Endothelial cell of umbilical vein (primary cell): ENCODE data around the gene SYMPK. TPM values are rescaled to one million over a fixed set of nuclear protein-coding genes. Genes with fewer than 3 reads are reported as not detected.

Source experiments
- BruUV-seq: library from RNA; stranded (reverse); fragments of 400-500 nt; replicated peaks from 2 replicates; lab custom pipeline; 2021; lab: Mats Ljungman, UMichigan
- CTCF ChIA-PET: fragments of 300-600, 350-600 bp; sonication (Branson Sonifier 250); formaldehyde crosslinking; loops from one replicate; lab custom pipeline; 2021; ENCODE audit warnings: antibody characterized with exemption, inconsistent platforms; lab: Charles Lee
- POLR2A ChIA-PET: fragments of 300-600, 350-600 bp; sonication (Branson Sonifier 250); formaldehyde crosslinking; loops from one replicate; lab custom pipeline; 2021; ENCODE audit warnings: antibody characterized with exemption, inconsistent platforms; lab: Charles Lee
- DNase-seq: peaks from one replicate; pipeline ENCODE4 v3.0.0-alpha.2; 2011; ENCODE audit warnings: low read depth, low spot score
- FAIRE-seq: peaks from 2 replicates; lab custom pipeline; 2011; peaks lifted over from hg19 to GRCh38; lab: Jason Lieb, UNC
- H2AFZ ChIP-seq: 2 replicates; pipeline ENCODE4 v1.6.0; 2012; ENCODE audit warnings: low read depth, low read length, control low read depth, inconsistent platforms
- H3K27ac ChIP-seq: 2 replicates; pipeline ENCODE4 v1.5.1; 2011; ENCODE audit warnings: low read depth, mild to moderate bottlenecking, control low read depth, low read length, moderate library complexity; ENCODE audit not compliant: insufficient read depth
- H3K27me3 ChIP-seq, 2 experiments: 2 replicates each; pipeline versions ENCODE4 v1.6.0 to v1.6.1; 2011; ENCODE audit warnings: low read length in 2 of 2, mixed read lengths in 1 of 2; ENCODE audit not compliant: control insufficient read depth in 2 of 2, insufficient read depth in 2 of 2
- H3K36me3 ChIP-seq, 2 experiments: 2 replicates in 1 of 2; 3 replicates in 1 of 2; pipeline ENCODE4 v1.5.1; 2011; ENCODE audit warnings: low read length in 2 of 2, mild to moderate bottlenecking in 1 of 2, moderate library complexity in 1 of 2; ENCODE audit not compliant: control insufficient read depth in 2 of 2, insufficient read depth in 2 of 2; ENCODE audit errors: extremely low read depth in 1 of 2
- H3K4me1 ChIP-seq: 3 replicates; pipeline ENCODE4 v1.5.1; 2011; ENCODE audit warnings: mild to moderate bottlenecking, low read length; ENCODE audit not compliant: control insufficient read depth, insufficient read depth; ENCODE audit errors: extremely low read depth
- H3K4me2 ChIP-seq: 2 replicates; pipeline ENCODE4 v1.6.1; 2011; ENCODE audit warnings: low read length, control low read depth, mixed read lengths; ENCODE audit not compliant: insufficient read depth
- H3K4me3 ChIP-seq, 3 experiments: fragments of 200-600 bp in 1 of 3; sonication (generic), shearing (Covaris generic) in 1 of 3; replicated peaks in 1 of 3; 2 replicates each; pipeline ENCODE4 v1.5.1; 2011 to 2016; ENCODE audit warnings: control low read depth in 3 of 3, low read length in 3 of 3, mild to moderate bottlenecking in 2 of 3, inconsistent platforms in 1 of 3, low read depth in 1 of 3, moderate library complexity in 1 of 3; ENCODE audit not compliant: insufficient read depth in 1 of 3
- H3K79me2 ChIP-seq: 2 replicates; pipeline ENCODE4 v1.6.0; 2012; ENCODE audit warnings: low read length, inconsistent platforms; ENCODE audit not compliant: control insufficient read depth, insufficient read depth
- H3K9ac ChIP-seq: replicated peaks from 2 replicates; pipeline ENCODE3; 2011; ENCODE audit warnings: low read length, control low read depth; ENCODE audit not compliant: insufficient read depth; ENCODE audit errors: extremely low read depth
- H3K9me1 ChIP-seq: replicated peaks from 3 replicates; pipeline ENCODE4 v1.6.0; 2011; ENCODE audit warnings: mild to moderate bottlenecking, low read length; ENCODE audit not compliant: control insufficient read depth, insufficient read depth; ENCODE audit errors: extremely low read depth
- H3K9me3 ChIP-seq: replicated peaks from 2 replicates; pipeline ENCODE4 v1.5.1; 2012; ENCODE audit warnings: low read length, inconsistent platforms; ENCODE audit not compliant: control insufficient read depth, insufficient read depth
- H4K20me1 ChIP-seq: replicated peaks from 2 replicates; pipeline ENCODE3; 2011; ENCODE audit warnings: mild to moderate bottlenecking, low read length; ENCODE audit not compliant: control insufficient read depth, insufficient read depth; ENCODE audit errors: extremely low read depth
- EZH2 ChIP-seq: IDR thresholded peaks from 2 replicates; pipeline ENCODE4 v1.6.1; 2012; ENCODE audit warnings: borderline replicate concordance, low read depth, mild to moderate bottlenecking, moderate library complexity, low read length, inconsistent platforms; ENCODE audit not compliant: severe bottlenecking
- FOS ChIP-seq: IDR thresholded peaks from 2 replicates; pipeline ENCODE4 v1.6.1; 2011; ENCODE audit warnings: mild to moderate bottlenecking, low read length, moderate library complexity, borderline replicate concordance; ENCODE audit not compliant: insufficient read depth
- GATA2 ChIP-seq: IDR thresholded peaks from 2 replicates; pipeline ENCODE4 v1.7.0; 2011; ENCODE audit warnings: low read depth, mild to moderate bottlenecking, moderate library complexity, mixed read lengths, low read length; ENCODE audit not compliant: insufficient read length, insufficient read depth
- JUN ChIP-seq: IDR thresholded peaks from 2 replicates; pipeline ENCODE4 v1.6.1; 2011; ENCODE audit warnings: borderline replicate concordance, low read depth; ENCODE audit not compliant: insufficient read length, insufficient read depth
- MYC ChIP-seq: IDR thresholded peaks from one replicate; pipeline ENCODE4 v1.6.1; 2011; ENCODE audit warnings: mild to moderate bottlenecking, low read depth, low read length
- POLR2A ChIP-seq: IDR thresholded peaks from 2 replicates; pipeline ENCODE4 v1.6.1; 2012; ENCODE audit warnings: low read depth, mild to moderate bottlenecking, control low read depth, low read length
- POLR2AphosphoS5 ChIP-seq: IDR thresholded peaks from 2 replicates; pipeline ENCODE4 v1.6.1; 2012; ENCODE audit warnings: low read depth, mild to moderate bottlenecking, control low read depth, low read length, moderate library complexity; ENCODE audit not compliant: insufficient read depth
- dilution Hi-C: fragments of 300-500 bp; cut with MboI; formaldehyde crosslinking; loops from one replicate; pipeline ENCODE4 v1.15.0; 2019; ENCODE audit warnings: low sequenced_read_pairs; ENCODE audit not compliant: extremely low pct_ligation_motif_present
- intact Hi-C: fragments of 100-400 bp; cut with micrococcal nuclease; formaldehyde crosslinking; loops from one replicate; pipeline ENCODE4 v1.10.0; 2022
- polyA plus RNA-seq, 4 experiments: library from polyadenylated mRNA; depleted of rRNA in 3 of 4; stranded (reverse) in 3 of 4; unstranded in 1 of 4; fragments of >200 nt; gene quantifications; 2 replicates each; pipeline versions ENCODE4 v1.2.1 to v1.2.3, GENCODE V29; 2011 to 2012; ENCODE audit warnings: missing spikeins in 1 of 4
- total RNA-seq: library from RNA; stranded (reverse); gene quantifications from 2 replicates; pipeline ENCODE4 v1.2.3, GENCODE V29; 2021
- TF ChIP-seq, protein P1 (sequence below): IDR thresholded peaks from 2 replicates; pipeline ENCODE4 v1.6.1; 2011; ENCODE audit not compliant: insufficient read depth, insufficient read length
- TF ChIP-seq, protein P2 (sequence below), 2 donors: IDR thresholded peaks; 1 replicate in 1 of 2; 2 replicates in 1 of 2; pipeline ENCODE4 v1.5.1; 2011; ENCODE audit warnings: low read length in 2 of 2, mild to moderate bottlenecking in 2 of 2, moderate library complexity in 2 of 2, control low read depth in 1 of 2, inconsistent platforms in 1 of 2, low read depth in 1 of 2; ENCODE audit not compliant: insufficient read depth in 1 of 2; ENCODE audit errors: extremely low read depth in 1 of 2

Gene SYMPK
- total and polyA plus RNA-seq, 2 donors (not counting 3 experiments of a cell fraction or from before 2014, with no cell fraction given), result 89.8 to 95.7 TPM

- H3K4me3 ChIP-seq, result peak within 1 kb of the TSS; percentile 23 to 60 (median 35)
- dilution Hi-C loops, result no loop called here
- POLR2A ChIA-PET, result no interaction called here
These were observed 48.0 kb downstream of the SYMPK start, which contains the start of gene RSPH6A for GRCh38 chr19:45814851-45815480. RSPH6A (minus strand) TSS chr19:45815308; CDS start chr19:45815176, 132 bp downstream.

DNA sequence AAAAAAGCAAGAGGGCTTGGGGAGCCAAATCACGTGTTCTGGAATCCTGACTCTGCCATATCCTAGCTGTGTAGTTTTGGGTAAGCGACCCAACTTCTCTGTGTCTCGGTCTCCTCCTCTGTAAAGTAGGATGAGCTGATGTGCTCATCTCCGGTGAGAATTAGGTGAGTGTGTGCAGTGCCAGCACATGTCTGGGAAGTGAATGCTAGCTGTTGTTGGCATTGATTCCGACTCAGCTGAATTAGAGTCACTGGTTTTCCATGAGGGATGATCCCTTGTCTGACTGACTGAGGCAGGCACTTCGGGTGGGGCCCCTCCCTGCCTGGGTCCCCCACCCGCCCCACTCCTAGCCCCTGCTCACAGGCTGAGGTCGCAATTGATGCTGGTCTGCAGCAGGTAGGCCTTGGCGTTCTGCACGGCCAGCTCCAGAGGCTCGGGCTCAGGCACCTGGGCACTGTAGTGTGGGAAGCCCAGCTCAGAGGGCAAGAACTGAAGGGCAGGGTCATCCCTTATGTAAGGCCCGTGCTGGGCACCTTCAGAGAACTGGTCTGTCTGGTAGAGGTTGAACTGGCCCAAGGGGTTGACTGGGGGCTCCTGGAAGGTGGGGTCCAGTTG, 48.7 kb downstream of the SYMPK start:
- Histone ChIP-seq H3K9ac (no peak overlapping the region), H3K9me3 (no peaks in the 10 kb centered on the region), H3K27ac (no peak overlapping the region), H3K9me1 (no peaks in the 10 kb centered on the region), H3K79me2 (no peaks in the 10 kb centered on the region), H3K36me3 (no peaks in the 10 kb centered on the region), H3K27me3 (no peaks in the 10 kb centered on the region), H3K4me1 (peaks cover 22% of the 10 kb centered on the region), H3K4me3 (no peak overlapping the region), H4K20me1 (no peaks in the 10 kb centered on the region), H3K4me2 (no peak overlapping the region), H2AFZ (no peak overlapping the region)
- no peak for FAIRE-seq
- TF ChIP-seq POLR2A (no peak), POLR2AphosphoS5 (no peak), JUN (no peak), EZH2 (no peak), MYC (no peak), FOS (no peak), GATA2 (no peak)
- TF ChIP-seq, protein P1, sequence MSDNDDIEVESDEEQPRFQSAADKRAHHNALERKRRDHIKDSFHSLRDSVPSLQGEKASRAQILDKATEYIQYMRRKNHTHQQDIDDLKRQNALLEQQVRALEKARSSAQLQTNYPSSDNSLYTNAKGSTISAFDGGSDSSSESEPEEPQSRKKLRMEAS, result no peak
- TF ChIP-seq, protein P2, sequence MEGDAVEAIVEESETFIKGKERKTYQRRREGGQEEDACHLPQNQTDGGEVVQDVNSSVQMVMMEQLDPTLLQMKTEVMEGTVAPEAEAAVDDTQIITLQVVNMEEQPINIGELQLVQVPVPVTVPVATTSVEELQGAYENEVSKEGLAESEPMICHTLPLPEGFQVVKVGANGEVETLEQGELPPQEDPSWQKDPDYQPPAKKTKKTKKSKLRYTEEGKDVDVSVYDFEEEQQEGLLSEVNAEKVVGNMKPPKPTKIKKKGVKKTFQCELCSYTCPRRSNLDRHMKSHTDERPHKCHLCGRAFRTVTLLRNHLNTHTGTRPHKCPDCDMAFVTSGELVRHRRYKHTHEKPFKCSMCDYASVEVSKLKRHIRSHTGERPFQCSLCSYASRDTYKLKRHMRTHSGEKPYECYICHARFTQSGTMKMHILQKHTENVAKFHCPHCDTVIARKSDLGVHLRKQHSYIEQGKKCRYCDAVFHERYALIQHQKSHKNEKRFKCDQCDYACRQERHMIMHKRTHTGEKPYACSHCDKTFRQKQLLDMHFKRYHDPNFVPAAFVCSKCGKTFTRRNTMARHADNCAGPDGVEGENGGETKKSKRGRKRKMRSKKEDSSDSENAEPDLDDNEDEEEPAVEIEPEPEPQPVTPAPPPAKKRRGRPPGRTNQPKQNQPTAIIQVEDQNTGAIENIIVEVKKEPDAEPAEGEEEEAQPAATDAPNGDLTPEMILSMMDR (IDR thresholded peaks at IDR 0.05; ENCODE audit: extremely low read depth in 1 of 2, insufficient read depth in 1 of 2, low read depth in 1 of 2, low read length in 2 of 2), result no peak
- CTCF ChIA-PET, result interaction anchor here (1.2 kb wide), 1 partner anchor 45 kb away, joined by 4 read pairs; the partner anchor contains the start of gene SIX5
- dilution Hi-C loops, result no loop called here
- POLR2A ChIA-PET, result no interaction called here
- BruUV-seq, result no TSS peak
- intact Hi-C loops, result no loop called here
- no peak for DNase-seq

More at GRCh38 chr19:45814851-45815480, 48.0 kb downstream of the SYMPK start, which contains the start of gene RSPH6A:
- no peak within 1 kb of the TSS for H3K27ac ChIP-seq
- intact Hi-C loops, result loop anchor here (5.0 kb wide), 1 partner anchor 182 kb away; the partner anchor contains the start of gene CCDC61
- FAIRE-seq (no peak), DNase-seq (no peak)
- TF ChIP-seq MYC (no peak), POLR2AphosphoS5 (no peak), GATA2 (no peak)
- no peaks in the 10 kb centered on the region for H3K9me3 ChIP-seq
- no peak within 1 kb of the TSS for H3K9ac ChIP-seq
- CTCF ChIA-PET, result interaction anchor here (1.2 kb wide), 2 partner anchors 46 to 262 kb away, joined by 3 to 4 read pairs; partner anchors contain the start of gene SIX5
- no TSS peak for BruUV-seq
- H3K79me2 ChIP-seq, result no peaks in the 10 kb centered on the region
- H2AFZ ChIP-seq, result peak within 1 kb of the TSS; percentile 29
- peaks cover 18% of the 10 kb centered on the region for H3K4me1 ChIP-seq
- no peaks in the 10 kb centered on the region for H3K9me1 ChIP-seq
- peak within 1 kb of the TSS; percentile 19 for H3K4me2 ChIP-seq
- no peaks in the 10 kb centered on the region for H4K20me1 ChIP-seq
- no peaks in the 10 kb centered on the region for H3K27me3 ChIP-seq
- peaks cover 2 to 5% of the 10 kb centered on the region in 2 experiments for H3K36me3 ChIP-seq
